Measurements from ENCODE around the gene SRPK1.

DNA sequence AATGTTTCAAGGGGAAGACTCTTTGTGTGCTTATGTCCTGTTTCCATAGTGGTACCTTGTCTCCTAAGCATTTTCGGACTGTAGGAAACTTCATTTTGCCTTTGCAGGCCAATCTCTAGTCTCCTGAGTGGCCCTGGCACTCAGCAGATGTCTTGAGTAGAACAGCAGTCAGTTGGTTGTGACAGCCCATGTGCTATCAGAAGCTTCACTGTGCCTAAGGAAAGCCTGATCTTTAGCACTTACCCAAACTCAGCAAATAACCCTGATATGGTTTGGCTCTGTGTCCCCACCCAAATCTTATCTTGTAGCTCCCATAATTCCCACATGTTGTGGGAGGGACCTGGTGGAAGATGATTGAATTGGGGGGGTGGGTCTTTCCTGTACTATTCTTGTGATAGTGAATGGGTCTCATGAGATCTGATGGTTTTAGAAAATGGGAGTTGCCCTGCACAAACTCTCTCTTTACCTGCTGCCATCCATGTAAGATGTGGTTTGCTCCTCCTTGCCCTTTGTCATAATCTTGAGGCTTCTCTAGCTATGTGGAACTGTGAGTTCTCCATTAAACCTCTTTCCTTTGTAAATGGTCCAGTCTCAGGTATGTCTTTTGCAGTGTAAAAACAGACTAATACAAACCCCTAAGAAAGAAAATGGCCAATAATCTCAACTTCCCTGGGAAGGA, 15.9 kb upstream of the SRPK1 start:
- no peak for TF ChIP-seq POLR2AphosphoS5 (IDR thresholded peaks at IDR 0.05)
- TF ChIP-seq, protein P1, sequence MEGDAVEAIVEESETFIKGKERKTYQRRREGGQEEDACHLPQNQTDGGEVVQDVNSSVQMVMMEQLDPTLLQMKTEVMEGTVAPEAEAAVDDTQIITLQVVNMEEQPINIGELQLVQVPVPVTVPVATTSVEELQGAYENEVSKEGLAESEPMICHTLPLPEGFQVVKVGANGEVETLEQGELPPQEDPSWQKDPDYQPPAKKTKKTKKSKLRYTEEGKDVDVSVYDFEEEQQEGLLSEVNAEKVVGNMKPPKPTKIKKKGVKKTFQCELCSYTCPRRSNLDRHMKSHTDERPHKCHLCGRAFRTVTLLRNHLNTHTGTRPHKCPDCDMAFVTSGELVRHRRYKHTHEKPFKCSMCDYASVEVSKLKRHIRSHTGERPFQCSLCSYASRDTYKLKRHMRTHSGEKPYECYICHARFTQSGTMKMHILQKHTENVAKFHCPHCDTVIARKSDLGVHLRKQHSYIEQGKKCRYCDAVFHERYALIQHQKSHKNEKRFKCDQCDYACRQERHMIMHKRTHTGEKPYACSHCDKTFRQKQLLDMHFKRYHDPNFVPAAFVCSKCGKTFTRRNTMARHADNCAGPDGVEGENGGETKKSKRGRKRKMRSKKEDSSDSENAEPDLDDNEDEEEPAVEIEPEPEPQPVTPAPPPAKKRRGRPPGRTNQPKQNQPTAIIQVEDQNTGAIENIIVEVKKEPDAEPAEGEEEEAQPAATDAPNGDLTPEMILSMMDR (IDR thresholded peaks at IDR 0.05) = no peak
- no peak for TF ChIP-seq POLR2A (IDR thresholded peaks at IDR 0.05; ENCODE audit: low read depth)

All from esophagus muscularis mucosa (tissue), 3 donors.